Measurements from ENCODE around the gene XXYLT1.

DNA sequence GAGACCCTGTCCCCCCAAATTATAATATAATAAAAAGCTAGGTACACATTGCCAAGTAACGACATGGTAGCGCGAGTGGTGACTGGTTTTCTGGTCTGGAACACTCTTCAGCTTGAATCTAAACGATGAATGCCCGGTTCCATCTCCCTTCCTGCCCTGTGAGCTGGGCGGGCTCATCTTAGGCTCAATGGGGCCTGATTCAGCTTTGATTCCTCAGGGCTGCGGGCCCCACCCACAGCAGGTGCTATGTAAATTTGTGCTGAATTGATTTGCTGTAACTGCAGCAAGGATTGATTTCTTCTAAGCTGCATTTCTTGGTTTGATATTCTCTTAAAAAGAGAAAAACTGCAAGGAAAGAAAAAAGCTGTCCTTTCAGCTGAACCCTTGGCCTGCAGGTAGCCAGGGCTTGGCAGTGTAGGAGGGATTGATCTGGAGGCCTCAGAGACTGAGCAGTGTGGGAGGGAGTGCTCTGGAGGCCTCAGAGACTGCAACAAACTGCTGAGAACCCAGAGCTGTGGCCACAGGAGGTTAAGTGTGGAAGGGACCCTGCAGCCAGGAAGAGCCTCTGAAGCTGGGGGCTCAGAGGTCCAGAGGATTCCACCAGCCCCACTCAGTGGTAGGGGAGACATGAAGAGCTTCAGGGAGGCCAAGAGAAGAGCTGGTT, 231.6 kb downstream of the XXYLT1 start:
- TF ChIP-seq, protein P1, sequence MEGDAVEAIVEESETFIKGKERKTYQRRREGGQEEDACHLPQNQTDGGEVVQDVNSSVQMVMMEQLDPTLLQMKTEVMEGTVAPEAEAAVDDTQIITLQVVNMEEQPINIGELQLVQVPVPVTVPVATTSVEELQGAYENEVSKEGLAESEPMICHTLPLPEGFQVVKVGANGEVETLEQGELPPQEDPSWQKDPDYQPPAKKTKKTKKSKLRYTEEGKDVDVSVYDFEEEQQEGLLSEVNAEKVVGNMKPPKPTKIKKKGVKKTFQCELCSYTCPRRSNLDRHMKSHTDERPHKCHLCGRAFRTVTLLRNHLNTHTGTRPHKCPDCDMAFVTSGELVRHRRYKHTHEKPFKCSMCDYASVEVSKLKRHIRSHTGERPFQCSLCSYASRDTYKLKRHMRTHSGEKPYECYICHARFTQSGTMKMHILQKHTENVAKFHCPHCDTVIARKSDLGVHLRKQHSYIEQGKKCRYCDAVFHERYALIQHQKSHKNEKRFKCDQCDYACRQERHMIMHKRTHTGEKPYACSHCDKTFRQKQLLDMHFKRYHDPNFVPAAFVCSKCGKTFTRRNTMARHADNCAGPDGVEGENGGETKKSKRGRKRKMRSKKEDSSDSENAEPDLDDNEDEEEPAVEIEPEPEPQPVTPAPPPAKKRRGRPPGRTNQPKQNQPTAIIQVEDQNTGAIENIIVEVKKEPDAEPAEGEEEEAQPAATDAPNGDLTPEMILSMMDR (IDR thresholded peaks at IDR 0.05; ENCODE audit: low read depth, low read length, poor library complexity, severe bottlenecking): no peak
- no peak for TF ChIP-seq EZH2phosphoT487 (IDR thresholded peaks at IDR 0.05; ENCODE audit: borderline replicate concordance, low read length)

Measured in DOHH2 (cell line).